ENCODE measurements around the gene EVX2. TPM values are rescaled to one million over a fixed set of nuclear protein-coding genes. Genes with fewer than 3 reads are reported as not detected.
A peak's percentile ranks its signal among the peaks of the same experiment; 100 is the strongest.

The EVX2 gene
- total and polyA plus RNA-seq, 4 donors, result not detected

GRCh38 chr2:176129813-176130146 is 46.0 kb upstream of the EVX2 start:
- Histone ChIP-seq H3K4me3 (no peak overlapping the region), H3K9ac (ENCODE audit: insufficient read depth in 1 of 2, low read length in 2 of 2) (no peak overlapping the region), H3K27me3 (ENCODE audit: control insufficient read depth in 3 of 3, insufficient read depth in 3 of 3, low read length in 2 of 3) (peaks cover 20 to 89% (median 88%) of the 10 kb centered on the region in 3 donors), H3K4me1 (ENCODE audit: control insufficient read depth in 5 of 5, insufficient read depth in 5 of 5, low read length in 5 of 5) (peaks cover 0 to 8% (median 5%) of the 10 kb centered on the region in 5 donors), H3K36me3 (ENCODE audit: control insufficient read depth in 4 of 4, insufficient read depth in 4 of 4, low read length in 4 of 4) (no peaks in the 10 kb centered on the region), H3K27ac (ENCODE audit: low read depth in 1 of 2, low read length in 1 of 2) (no peak overlapping the region), H3K9me3 (ENCODE audit: control insufficient read depth in 4 of 4, insufficient read depth in 3 of 4, low read length in 3 of 4) (peaks cover 0 to 4% (median 0%) of the 10 kb centered on the region in 4 donors)
- no peak for DNase-seq
- peak; percentile 21 for ATAC-seq (ENCODE audit: insufficient read depth, low FRiP score)
- TF ChIP-seq CTCF (IDR thresholded peaks at IDR 0.05; ENCODE audit: control extremely low read depth, extremely low read depth), result no peak
- WGBS, 2 donors, result 2 to 3% methylated on average over 35 to 43 of the region's 43 CpGs

- H3K27me3 ChIP-seq (ENCODE audit: control insufficient read depth in 3 of 3, insufficient read depth in 3 of 3, low read length in 2 of 3), result peaks cover 23 to 89% (median 88%) of the 10 kb centered on the region in 3 donors
- ATAC-seq (ENCODE audit: insufficient read depth, low FRiP score) (no peak), DNase-seq (peak in 2 of 3 donors; percentile 66 to 76)
- no peaks in the 10 kb centered on the region for H3K36me3 ChIP-seq (ENCODE audit: control insufficient read depth in 4 of 4, insufficient read depth in 4 of 4, low read length in 4 of 4)
- no peak within 1 kb of the TSS for H3K4me3 ChIP-seq
- WGBS, 2 donors, result 3 to 4% methylated on average over 62 to 64 of the region's 64 CpGs
- H3K9ac ChIP-seq (ENCODE audit: insufficient read depth in 1 of 2, low read length in 2 of 2), result no peak within 1 kb of the TSS
- H3K9me3 ChIP-seq (ENCODE audit: control insufficient read depth in 4 of 4, insufficient read depth in 3 of 4, low read length in 3 of 4), result peaks cover 0 to 4% (median 0%) of the 10 kb centered on the region in 4 donors
- no peak for TF ChIP-seq CTCF (IDR thresholded peaks at IDR 0.05; ENCODE audit: control extremely low read depth, extremely low read depth)
- H3K4me1 ChIP-seq (ENCODE audit: control insufficient read depth in 5 of 5, insufficient read depth in 5 of 5, low read length in 5 of 5), result peaks cover 0 to 8% (median 5%) of the 10 kb centered on the region in 5 donors
- no peak within 1 kb of the TSS for H3K27ac ChIP-seq (ENCODE audit: low read depth in 1 of 2, low read length in 1 of 2)
These were observed 45.4 kb upstream of the EVX2 start, which contains the start of gene HOXD8 for GRCh38 chr2:176128982-176129796. Gene HOXD8 (plus strand): TSS chr2:176129705. CDS start chr2:176130367, 662 bp downstream.

DNA sequence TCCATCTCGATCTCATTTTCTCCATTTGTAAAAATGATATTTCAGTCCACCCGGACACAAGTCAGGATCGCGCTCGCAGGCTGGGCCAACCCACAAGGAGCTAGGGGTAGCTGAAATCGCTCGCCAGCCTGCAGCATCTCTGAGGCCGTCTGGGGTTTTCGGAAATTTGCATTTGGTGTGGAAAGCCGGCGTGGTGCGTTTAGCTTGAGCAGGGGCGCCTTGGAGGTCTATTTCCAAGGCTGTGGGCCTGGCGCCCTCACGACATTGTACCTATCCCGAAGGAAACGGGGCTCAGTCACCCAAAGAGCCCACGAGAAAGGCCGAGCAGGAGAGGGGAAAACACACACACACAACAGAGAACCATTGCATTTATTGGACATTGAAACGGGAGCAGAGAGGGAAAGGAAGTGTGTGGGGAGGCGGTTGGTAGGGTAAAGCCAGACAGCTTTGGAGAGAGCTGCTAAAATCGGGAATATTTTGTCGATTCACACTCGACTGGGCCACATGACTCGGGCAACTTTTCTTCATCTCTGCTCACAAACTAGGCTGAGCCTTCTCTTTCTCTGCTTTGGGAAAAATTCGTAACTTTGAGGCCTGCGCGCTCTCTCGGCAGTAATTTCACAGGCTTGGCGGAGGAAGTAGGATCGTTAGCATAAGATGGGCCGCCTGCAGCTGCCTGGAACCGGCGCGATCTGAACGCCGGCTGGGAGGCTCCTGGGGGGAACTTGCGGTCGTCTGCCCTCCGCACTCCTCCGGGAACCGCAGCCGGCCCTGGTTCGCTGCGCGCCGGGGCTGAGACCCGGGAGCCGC is 44.6 kb upstream of the EVX2 start:
- Histone ChIP-seq H3K9me3 (ENCODE audit: control insufficient read depth in 4 of 4, insufficient read depth in 3 of 4, low read length in 3 of 4) (peaks cover 0 to 4% (median 0%) of the 10 kb centered on the region in 4 donors), H3K9ac (ENCODE audit: insufficient read depth in 1 of 2, low read length in 2 of 2) (no peak overlapping the region), H3K27me3 (ENCODE audit: control insufficient read depth in 3 of 3, insufficient read depth in 3 of 3, low read length in 2 of 3) (peaks cover 23 to 89% (median 88%) of the 10 kb centered on the region in 3 donors), H3K4me3 (no peak overlapping the region), H3K36me3 (ENCODE audit: control insufficient read depth in 4 of 4, insufficient read depth in 4 of 4, low read length in 4 of 4) (no peaks in the 10 kb centered on the region), H3K4me1 (ENCODE audit: control insufficient read depth in 5 of 5, insufficient read depth in 5 of 5, low read length in 5 of 5) (peaks cover 0 to 9% (median 5%) of the 10 kb centered on the region in 5 donors), H3K27ac (ENCODE audit: low read depth in 1 of 2, low read length in 1 of 2) (no peak overlapping the region)
- 8 to 13% methylated on average over 49 of the region's 49 CpGs for WGBS, 2 donors
- ATAC-seq (ENCODE audit: insufficient read depth, low FRiP score) (no peak), DNase-seq (peak; percentile 59 to 73 (median 68))
- TF ChIP-seq CTCF (IDR thresholded peaks at IDR 0.05; ENCODE audit: control extremely low read depth, extremely low read depth), result no peak
